ENCODE data around the gene C1R. TPM values are rescaled to one million over a fixed set of nuclear protein-coding genes. Genes with fewer than 3 reads are reported as not detected.
"Not testable (repeated sequence)": the region's sequence is repeated elsewhere in the genome, so short reads cannot be mapped to it uniquely, and the experiment has no call there.

The C1R gene
- total RNA-seq, 4 donors from 2014 or later: 571 to 1,080 (median 751) TPM

- TF ChIP-seq CTCF (IDR thresholded peaks at IDR 0.05): no peak
- DNase-seq (ENCODE audit: low spot score) (no peak), ATAC-seq (ENCODE audit: low FRiP score) (no peak)
Measured at GRCh38 chr12:7112041-7112440, 19.8 kb upstream of the C1R start.

DNA sequence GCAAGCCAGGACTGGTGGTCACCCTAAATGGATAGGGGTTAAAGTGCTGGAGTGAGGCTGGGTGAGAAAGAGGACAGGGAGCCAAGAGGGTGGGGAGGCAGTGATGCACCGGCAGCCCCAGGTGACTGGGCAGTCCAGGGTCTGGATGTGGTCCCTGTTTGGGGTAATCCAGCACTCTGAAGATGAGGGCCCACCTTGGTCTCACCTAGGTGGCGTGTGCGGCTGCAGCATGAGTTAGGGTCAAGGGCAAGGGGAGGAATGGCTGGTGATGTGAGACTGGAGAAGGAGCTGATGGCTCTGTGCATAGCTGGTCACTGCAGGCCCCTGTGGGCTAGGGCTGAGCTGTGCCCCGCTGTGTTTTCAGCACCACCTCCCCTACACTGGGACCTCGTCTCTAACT, 18.4 kb upstream of the C1R start:
- no peak for ATAC-seq (ENCODE audit: low FRiP score)
- DNase-seq (ENCODE audit: low spot score): no peak
- TF ChIP-seq CTCF (IDR thresholded peaks at IDR 0.05): no peak

- DNase-seq (ENCODE audit: low spot score): no peak
- no peak for TF ChIP-seq CTCF (IDR thresholded peaks at IDR 0.05)
Measured at GRCh38 chr12:7109572-7109920, 17.3 kb upstream of the C1R start.

GRCh38 chr12:7108796-7109571, 16.7 kb upstream of the C1R start, which contains the start of gene C1RL:
C1RL (minus strand) TSS chr12:7109214; CDS start chr12:7109180, 34 bp downstream.
- DNase-seq (ENCODE audit: low spot score): peak; percentile 100
- peak in 2 of 3 donors; percentile 83 to 96 for TF ChIP-seq CTCF (IDR thresholded peaks at IDR 0.05)
- peak; percentile 72 for ATAC-seq (ENCODE audit: low FRiP score)

More at GRCh38 chr12:7109572-7109920, 17.3 kb upstream of the C1R start:
- ATAC-seq (ENCODE audit: low FRiP score): no peak

DNA sequence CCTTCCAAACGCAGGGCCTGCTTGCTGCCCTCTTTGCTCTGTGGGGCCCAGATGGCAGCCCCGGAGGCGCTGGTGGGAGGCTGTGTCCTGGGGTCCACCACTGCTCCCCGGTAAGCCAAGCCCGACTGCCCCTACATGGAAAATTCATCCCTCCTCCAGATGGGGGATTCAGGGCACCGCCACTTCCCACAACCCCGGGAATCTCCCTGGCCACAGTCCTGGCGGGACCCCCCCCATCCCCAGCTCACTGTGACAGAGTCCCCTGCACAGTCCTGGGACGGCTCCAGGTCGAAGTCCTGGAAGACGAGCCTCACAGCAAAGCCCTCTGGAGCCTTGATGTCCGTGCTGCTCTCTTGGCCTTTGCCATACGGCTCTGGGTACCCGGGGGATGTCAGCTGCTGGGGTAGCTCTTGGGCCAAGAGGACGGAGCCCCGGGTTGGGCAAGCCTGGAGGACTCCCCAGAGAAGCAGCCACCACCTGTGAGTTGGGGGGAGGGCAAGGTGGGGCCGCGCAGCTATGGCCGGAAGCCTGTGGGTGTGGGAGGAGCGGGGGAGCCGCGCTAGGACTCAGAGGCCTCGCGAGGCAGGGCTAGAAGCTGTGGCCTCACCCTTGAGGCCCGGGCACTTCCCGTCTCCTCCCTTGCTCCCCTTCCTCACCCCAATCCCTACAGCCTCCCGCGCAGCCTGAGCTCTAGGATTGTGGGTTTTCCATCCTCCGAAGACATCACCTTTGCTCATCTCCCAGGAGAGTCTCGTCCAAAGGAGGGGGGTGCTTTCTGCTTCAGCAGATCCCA, 16.0 kb upstream of the C1R start:
- no peak for DNase-seq (ENCODE audit: low spot score)
- ATAC-seq (ENCODE audit: low FRiP score): peak; percentile 81
- no peak for TF ChIP-seq CTCF (IDR thresholded peaks at IDR 0.05)

DNA sequence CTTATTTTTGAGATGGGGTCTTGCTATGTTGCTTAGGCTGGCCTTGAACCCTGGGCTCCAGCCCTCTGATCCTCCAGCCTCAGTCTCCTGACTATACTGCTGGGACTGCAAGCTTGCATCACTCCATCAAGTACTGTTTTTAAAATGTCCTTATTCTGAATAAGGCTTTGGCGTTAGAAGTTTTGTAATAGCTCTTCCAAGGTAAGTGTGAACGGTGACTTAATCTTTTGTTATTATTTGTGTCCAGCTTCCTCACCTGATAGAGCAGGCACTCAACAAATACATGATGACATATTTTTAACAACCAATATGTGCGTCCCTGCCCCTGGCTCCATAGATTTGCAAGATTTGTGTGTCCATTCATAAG, 15.4 kb upstream of the C1R start:
- no peak for DNase-seq (ENCODE audit: low spot score)
- ATAC-seq (ENCODE audit: low FRiP score): peak; percentile 5
- TF ChIP-seq CTCF (IDR thresholded peaks at IDR 0.05): no peak

DNA sequence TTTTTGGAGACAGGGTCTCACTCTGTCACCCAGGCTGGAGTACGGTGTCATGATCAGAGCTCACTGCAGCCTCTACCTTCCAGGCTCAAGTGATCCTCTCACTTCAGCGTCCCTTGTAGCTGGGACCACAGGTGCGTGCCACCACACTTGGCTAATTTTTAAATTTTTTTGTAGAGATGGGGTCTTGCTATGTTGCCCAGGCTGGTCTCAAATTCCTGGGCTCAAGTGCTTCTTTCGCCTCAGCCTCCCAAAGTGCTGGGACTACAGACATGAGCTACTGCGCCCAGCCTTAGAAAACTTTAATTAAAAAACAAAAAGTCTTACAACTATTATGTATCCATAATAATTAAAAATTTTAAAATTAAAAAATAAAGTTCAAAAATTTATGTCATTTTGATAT, 14.9 kb upstream of the C1R start:
- not testable (repeated sequence) for ATAC-seq (ENCODE audit: low FRiP score); DNase-seq (ENCODE audit: low spot score)
